IPS-20b (cell line): ENCODE data around the gene IDH2.

ENCODE experiments used
- H3K27ac ChIP-seq: one replicate; pipeline ENCODE4 v1.5.1; 2013; ENCODE audit warnings: low read length
- H3K27me3 ChIP-seq: 2 replicates; pipeline ENCODE4 v1.6.1; 2013; ENCODE audit warnings: mild to moderate bottlenecking, low read length, inconsistent platforms; ENCODE audit not compliant: insufficient read depth
- H3K36me3 ChIP-seq: 2 replicates; pipeline ENCODE4 v1.6.1; 2013; ENCODE audit warnings: low read depth, mild to moderate bottlenecking, inconsistent platforms, low read length, moderate library complexity; ENCODE audit not compliant: insufficient read depth
- H3K4me1 ChIP-seq: 2 replicates; pipeline ENCODE4 v1.6.1; 2013; ENCODE audit warnings: mild to moderate bottlenecking, control low read depth, inconsistent platforms, low read length, moderate library complexity; ENCODE audit not compliant: insufficient read depth
- H3K4me3 ChIP-seq: 2 replicates; pipeline ENCODE4 v1.5.1; 2013; ENCODE audit warnings: mild to moderate bottlenecking, low read length, inconsistent platforms
- H3K9ac ChIP-seq: 2 replicates; pipeline ENCODE4 v1.6.1; 2013; ENCODE audit warnings: low read depth, mild to moderate bottlenecking, inconsistent platforms, low read length, moderate library complexity
- H3K9me3 ChIP-seq: 2 replicates; pipeline ENCODE4 v1.6.1; 2013; ENCODE audit warnings: mild to moderate bottlenecking, low read depth, low read length, inconsistent platforms; ENCODE audit not compliant: insufficient read depth

IDH2 gene

DNA sequence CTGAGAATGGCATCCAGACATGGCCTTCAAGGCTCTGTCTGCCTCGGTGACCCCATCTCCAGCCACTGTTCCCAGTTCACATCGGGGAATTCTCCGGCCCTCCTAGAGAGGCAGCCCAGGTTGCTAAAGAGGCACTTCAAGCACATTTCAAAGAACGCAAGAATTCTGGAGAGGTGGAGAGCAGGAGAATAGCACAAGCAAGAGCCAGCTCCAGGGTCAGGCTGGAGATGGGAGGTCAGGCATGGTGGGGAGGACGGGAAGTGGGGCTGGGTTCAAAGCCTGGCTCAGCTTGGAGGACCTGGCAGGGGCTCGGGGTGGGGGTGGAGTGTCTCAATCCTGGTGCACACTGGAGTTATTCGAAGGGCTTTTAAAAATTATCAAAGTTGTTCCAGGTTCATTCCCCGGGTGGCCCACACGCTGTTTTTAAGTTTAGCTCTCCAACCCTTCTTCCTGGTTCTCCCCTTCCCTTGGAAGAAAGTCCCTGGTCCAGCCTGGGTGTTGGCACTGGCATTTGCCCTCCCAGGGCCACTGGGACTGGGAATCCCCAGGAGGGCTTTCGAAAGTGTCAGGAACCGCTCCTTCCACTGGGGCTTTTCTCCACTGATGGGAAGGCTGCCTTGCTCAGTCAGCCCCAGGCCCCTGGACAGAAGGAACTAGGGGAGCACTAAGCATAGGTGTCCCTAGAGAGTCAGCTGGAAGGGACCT, 65.3 kb downstream of the IDH2 start:
- Histone ChIP-seq H3K27me3 (no peaks in the 10 kb centered on the region), H3K27ac (no peak overlapping the region), H3K4me3 (no peak overlapping the region), H3K9ac (no peak overlapping the region), H3K9me3 (no peaks in the 10 kb centered on the region), H3K4me1 (peaks cover 22% of the 10 kb centered on the region), H3K36me3 (no peaks in the 10 kb centered on the region)

GRCh38 chr15:90036343-90036742, 65.9 kb downstream of the IDH2 start:
- H3K4me3 ChIP-seq, result no peak overlapping the region
- no peaks in the 10 kb centered on the region for H3K27me3 ChIP-seq
- H3K9me3 ChIP-seq, result no peaks in the 10 kb centered on the region
- H3K4me1 ChIP-seq, result peaks cover 25% of the 10 kb centered on the region
- H3K36me3 ChIP-seq, result no peaks in the 10 kb centered on the region
- H3K27ac ChIP-seq, result no peak overlapping the region
- H3K9ac ChIP-seq, result no peak overlapping the region

DNA sequence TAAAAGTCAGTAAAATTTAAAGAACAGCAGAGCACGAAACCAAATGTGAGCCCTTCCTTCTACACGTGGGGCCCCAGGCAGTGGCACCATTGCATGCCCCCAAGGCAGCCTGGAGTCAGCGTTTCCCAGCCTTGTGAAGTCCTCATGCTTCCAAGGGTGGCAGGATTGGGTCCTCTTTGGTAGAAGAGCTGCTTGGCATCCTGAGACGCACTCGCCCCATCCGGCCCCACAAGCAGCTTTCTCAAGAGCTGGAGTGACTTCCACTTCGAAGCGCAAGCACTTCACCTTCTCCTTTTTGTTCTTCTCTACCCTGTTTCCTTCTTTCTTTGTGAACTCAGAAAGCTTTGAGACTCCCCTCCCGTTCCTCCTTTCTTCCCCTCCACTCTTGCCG, 66.4 kb downstream of the IDH2 start:
- H3K27ac ChIP-seq, result no peak overlapping the region
- no peak overlapping the region for H3K4me3 ChIP-seq
- no peaks in the 10 kb centered on the region for H3K27me3 ChIP-seq
- no peak overlapping the region for H3K9ac ChIP-seq
- H3K9me3 ChIP-seq, result no peaks in the 10 kb centered on the region
- no peaks in the 10 kb centered on the region for H3K36me3 ChIP-seq
- peaks cover 28% of the 10 kb centered on the region for H3K4me1 ChIP-seq

DNA sequence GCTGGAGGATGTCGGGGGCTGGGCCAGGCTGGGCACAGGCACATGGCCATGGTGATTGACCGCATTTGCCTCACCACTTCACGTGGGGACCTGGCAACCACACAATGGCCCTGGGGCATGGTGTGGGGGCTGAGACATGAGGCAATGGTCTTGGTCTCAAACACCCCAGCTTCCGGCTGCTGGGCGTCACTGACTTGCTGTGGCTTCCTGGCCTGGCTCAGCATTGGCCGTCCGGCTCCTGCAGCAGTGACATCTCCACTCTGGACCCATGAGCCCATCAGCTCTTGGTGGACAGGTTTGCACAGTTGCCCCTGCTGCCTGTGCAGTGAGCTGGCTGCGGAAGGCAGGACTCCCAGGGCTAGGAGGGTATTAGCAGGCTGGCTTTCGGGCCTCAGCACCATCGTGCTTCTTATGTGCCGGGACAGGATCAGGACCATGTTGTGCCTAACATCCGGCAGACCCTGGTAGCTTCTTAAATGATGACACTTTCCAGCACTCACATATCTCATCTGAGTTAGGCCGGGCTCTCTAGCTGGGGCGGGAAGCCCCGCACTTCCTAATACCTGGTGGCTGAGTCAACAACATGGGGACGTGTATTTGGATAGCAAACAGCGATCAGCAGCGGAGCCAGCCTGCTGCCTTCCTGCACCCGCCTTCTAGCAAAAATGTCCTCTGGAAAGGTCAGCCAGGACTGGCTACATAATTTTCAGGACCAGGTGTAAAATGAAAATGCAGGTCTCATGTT, 67.0 kb downstream of the IDH2 start:
- no peak overlapping the region for H3K9ac ChIP-seq
- peaks cover 25% of the 10 kb centered on the region for H3K4me1 ChIP-seq
- peak overlapping the region; percentile 15 for H3K27ac ChIP-seq

GRCh38 chr15:90033448-90033847, 68.8 kb downstream of the IDH2 start:
- Histone ChIP-seq H3K4me1 (peaks cover 21% of the 10 kb centered on the region), H3K36me3 (no peaks in the 10 kb centered on the region), H3K9ac (no peak overlapping the region), H3K27ac (no peak overlapping the region), H3K4me3 (no peak overlapping the region), H3K27me3 (no peaks in the 10 kb centered on the region), H3K9me3 (no peaks in the 10 kb centered on the region)

More for the DNA sequence above, 67.0 kb downstream of the IDH2 start:
- Histone ChIP-seq H3K36me3 (no peaks in the 10 kb centered on the region), H3K27me3 (no peaks in the 10 kb centered on the region), H3K4me3 (no peak overlapping the region), H3K9me3 (no peaks in the 10 kb centered on the region)
